Measurements from ENCODE around the gene XDH. TPM values are rescaled to one million over a fixed set of nuclear protein-coding genes. Genes with fewer than 3 reads are reported as not detected.

Gene XDH
- total and polyA plus RNA-seq, 8 donors = 0.14 to 1.3 (median 0.51) TPM

- FAIRE-seq (no peak), ATAC-seq (peak in 2 of 4 donors; percentile 24 to 36)
- intact Hi-C loops (cut with DNase I) = no loop called here
These were observed 879 bp upstream of the XDH start for GRCh38 chr2:31415421-31415820.

GRCh38 chr2:31413862-31414550 is 536 bp downstream of the XDH start:
- WGBS, 2 donors = 61 to 67% methylated on average over 5 of the region's 5 CpGs
- FAIRE-seq (no peak), ATAC-seq (peak in 3 of 4 donors; percentile 44 to 50 (median 47)), DNase-seq (no peak)
- H3K36me3 ChIP-seq = no peaks in the 10 kb centered on the region
- TF ChIP-seq CTCF (IDR thresholded peaks at IDR 0.05) = no peak
- H3K4me1 ChIP-seq = peaks cover 0 to 11% (median 0%) of the 10 kb centered on the region in 3 donors
- no peak overlapping the region for H3K4me3 ChIP-seq
- H3K9me3 ChIP-seq = no peaks in the 10 kb centered on the region
- peak overlapping the region in 2 of 4 donors; percentile 31 to 37 for H3K27ac ChIP-seq
- intact Hi-C loops (cut with DNase I) = no loop called here
- H3K27me3 ChIP-seq = no peaks in the 10 kb centered on the region

More at GRCh38 chr2:31415421-31415820, 879 bp upstream of the XDH start:
- TF ChIP-seq CTCF (IDR thresholded peaks at IDR 0.05) = no peak
- peaks cover 0 to 3% (median 0%) of the 10 kb centered on the region in 4 donors for H3K27me3 ChIP-seq
- 43 to 52% methylated on average over 2 of the region's 2 CpGs for WGBS, 2 donors
- H3K27ac ChIP-seq = no peak overlapping the region
- H3K4me3 ChIP-seq = no peak overlapping the region
- peaks cover 0 to 11% (median 0%) of the 10 kb centered on the region in 3 donors for H3K4me1 ChIP-seq
- no peak for DNase-seq
- H3K36me3 ChIP-seq = no peaks in the 10 kb centered on the region
- no peaks in the 10 kb centered on the region for H3K9me3 ChIP-seq

- Histone ChIP-seq H3K36me3 (no peaks in the 10 kb centered on the region), H3K4me3 (no peak overlapping the region), H3K27ac (no peak overlapping the region), H3K9me3 (no peaks in the 10 kb centered on the region), H3K27me3 (no peaks in the 10 kb centered on the region), H3K4me1 (peaks cover 0 to 11% (median 0%) of the 10 kb centered on the region in 3 donors)
- ATAC-seq = peak in 1 of 4 donors; percentile 33
- intact Hi-C loops (cut with DNase I) = no loop called here
- TF ChIP-seq CTCF (IDR thresholded peaks at IDR 0.05) = no peak
- FAIRE-seq = no peak
- DNase-seq = no peak
- WGBS, 2 donors = 10 to 18% methylated on average over 1 of the region's 1 CpG
These were observed 1.5 kb downstream of the XDH start for GRCh38 chr2:31413025-31413424.

- no peak for FAIRE-seq
- intact Hi-C loops (cut with DNase I) = no loop called here
- ATAC-seq = no peak
These were observed 2.8 kb downstream of the XDH start for GRCh38 chr2:31411771-31412170.

More at GRCh38 chr2:31411771-31412170, 2.8 kb downstream of the XDH start:
- H3K9me3 ChIP-seq = no peaks in the 10 kb centered on the region
- TF ChIP-seq CTCF (IDR thresholded peaks at IDR 0.05) = no peak
- 83 to 97% methylated on average over 2 of the region's 2 CpGs for WGBS, 2 donors
- DNase-seq = no peak
- H3K27me3 ChIP-seq = no peaks in the 10 kb centered on the region
- peaks cover 0 to 11% (median 0%) of the 10 kb centered on the region in 3 donors for H3K4me1 ChIP-seq
- no peaks in the 10 kb centered on the region for H3K36me3 ChIP-seq
- H3K27ac ChIP-seq = no peak overlapping the region
- no peak overlapping the region for H3K4me3 ChIP-seq

Data from pancreas (tissue), 10 donors.